Right lobe of liver (tissue), 4 donors: ENCODE measurements around the gene CTXN1.

Experiments used
- POLR2A ChIP-seq: fragments of 450-650 bp; IDR thresholded peaks from one replicate; pipeline ENCODE4 v1.6.1; 2017; ENCODE audit warnings: antibody characterized with exemption, mild to moderate bottlenecking
- TF ChIP-seq, protein P1 (sequence below), 4 donors: fragments of 200-600 bp in 3 of 4; fragments of 450-650 bp in 1 of 4; IDR thresholded peaks; one replicate each; pipeline versions ENCODE4 v1.5.1 to v1.8.0; 2016 to 2022; ENCODE audit warnings: antibody characterized with exemption in 4 of 4, mild to moderate bottlenecking in 2 of 4
- donor health status: DM: no; HTN: no; CAD: no.
- donor health status: DM: no; HTN: no; CAD: no.
- donor health status: DM: no; HTN: yes; CAD: no.

DNA sequence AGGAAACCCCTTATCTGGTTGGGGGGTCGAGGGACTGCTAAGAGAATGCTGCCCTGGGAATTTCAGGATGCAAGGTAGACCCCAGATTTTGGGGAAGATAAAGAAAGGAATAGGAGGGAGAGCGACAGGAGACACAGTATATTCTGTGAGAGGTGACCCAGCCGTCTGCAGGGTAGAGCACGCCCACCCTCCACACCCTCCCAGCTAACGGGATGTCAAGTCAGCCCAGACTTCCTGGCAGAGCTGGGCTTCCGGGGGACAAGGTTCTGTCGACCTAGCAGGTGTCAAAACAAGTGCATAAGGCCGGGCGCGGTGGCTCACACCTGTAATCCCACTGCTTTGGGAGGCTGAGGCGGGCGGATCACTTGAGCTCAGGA lies 51.0 kb downstream of the CTXN1 start:
- TF ChIP-seq, protein P1, sequence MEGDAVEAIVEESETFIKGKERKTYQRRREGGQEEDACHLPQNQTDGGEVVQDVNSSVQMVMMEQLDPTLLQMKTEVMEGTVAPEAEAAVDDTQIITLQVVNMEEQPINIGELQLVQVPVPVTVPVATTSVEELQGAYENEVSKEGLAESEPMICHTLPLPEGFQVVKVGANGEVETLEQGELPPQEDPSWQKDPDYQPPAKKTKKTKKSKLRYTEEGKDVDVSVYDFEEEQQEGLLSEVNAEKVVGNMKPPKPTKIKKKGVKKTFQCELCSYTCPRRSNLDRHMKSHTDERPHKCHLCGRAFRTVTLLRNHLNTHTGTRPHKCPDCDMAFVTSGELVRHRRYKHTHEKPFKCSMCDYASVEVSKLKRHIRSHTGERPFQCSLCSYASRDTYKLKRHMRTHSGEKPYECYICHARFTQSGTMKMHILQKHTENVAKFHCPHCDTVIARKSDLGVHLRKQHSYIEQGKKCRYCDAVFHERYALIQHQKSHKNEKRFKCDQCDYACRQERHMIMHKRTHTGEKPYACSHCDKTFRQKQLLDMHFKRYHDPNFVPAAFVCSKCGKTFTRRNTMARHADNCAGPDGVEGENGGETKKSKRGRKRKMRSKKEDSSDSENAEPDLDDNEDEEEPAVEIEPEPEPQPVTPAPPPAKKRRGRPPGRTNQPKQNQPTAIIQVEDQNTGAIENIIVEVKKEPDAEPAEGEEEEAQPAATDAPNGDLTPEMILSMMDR (IDR thresholded peaks at IDR 0.05) = no peak
- TF ChIP-seq POLR2A = no peak
